Kidney glomerular epithelial cell (primary cell): ENCODE data around the gene SPP2.
A peak's percentile ranks its signal among the peaks of the same experiment; 100 is the strongest.

Experiments used
- DNase-seq: peaks from one replicate; lab custom pipeline; 2025; lab: John Stamatoyannopoulos, UW

Gene SPP2, protein sequence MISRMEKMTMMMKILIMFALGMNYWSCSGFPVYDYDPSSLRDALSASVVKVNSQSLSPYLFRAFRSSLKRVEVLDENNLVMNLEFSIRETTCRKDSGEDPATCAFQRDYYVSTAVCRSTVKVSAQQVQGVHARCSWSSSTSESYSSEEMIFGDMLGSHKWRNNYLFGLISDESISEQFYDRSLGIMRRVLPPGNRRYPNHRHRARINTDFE

DNA sequence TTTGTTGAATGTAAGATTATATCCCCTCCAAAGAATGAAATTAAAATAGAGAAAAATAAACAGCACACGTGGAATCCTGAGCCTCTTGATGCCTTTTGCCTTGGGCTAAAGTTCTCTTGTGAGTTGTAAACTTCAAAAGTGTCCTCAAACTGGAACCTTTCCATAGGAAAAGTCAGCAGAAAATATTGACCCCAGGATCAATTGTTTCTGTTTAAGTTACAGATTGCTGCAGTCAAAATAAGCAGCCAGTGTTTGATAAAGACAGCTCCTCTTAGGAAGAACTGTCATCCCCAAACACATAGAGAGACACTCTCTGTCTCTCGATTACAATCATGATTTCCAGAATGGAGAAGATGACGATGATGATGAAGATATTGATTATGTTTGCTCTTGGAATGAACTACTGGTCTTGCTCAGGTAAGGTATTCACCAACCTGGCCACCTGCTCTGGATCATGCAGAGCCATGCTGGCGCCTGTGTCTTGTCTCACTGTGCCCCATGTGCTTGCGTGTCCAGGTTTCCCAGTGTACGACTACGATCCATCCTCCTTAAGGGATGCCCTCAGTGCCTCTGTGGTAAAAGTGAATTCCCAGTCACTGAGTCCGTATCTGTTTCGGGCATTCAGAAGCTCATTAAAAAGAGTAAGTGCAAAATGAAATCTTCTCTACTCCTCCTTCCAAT is at the start of gene SPP2:
TSS of gene SPP2 (plus strand) at position 248 of the 681 bp plus-strand sequence. CDS start at position 333, 85 bp downstream.
- no peak for DNase-seq

DNA sequence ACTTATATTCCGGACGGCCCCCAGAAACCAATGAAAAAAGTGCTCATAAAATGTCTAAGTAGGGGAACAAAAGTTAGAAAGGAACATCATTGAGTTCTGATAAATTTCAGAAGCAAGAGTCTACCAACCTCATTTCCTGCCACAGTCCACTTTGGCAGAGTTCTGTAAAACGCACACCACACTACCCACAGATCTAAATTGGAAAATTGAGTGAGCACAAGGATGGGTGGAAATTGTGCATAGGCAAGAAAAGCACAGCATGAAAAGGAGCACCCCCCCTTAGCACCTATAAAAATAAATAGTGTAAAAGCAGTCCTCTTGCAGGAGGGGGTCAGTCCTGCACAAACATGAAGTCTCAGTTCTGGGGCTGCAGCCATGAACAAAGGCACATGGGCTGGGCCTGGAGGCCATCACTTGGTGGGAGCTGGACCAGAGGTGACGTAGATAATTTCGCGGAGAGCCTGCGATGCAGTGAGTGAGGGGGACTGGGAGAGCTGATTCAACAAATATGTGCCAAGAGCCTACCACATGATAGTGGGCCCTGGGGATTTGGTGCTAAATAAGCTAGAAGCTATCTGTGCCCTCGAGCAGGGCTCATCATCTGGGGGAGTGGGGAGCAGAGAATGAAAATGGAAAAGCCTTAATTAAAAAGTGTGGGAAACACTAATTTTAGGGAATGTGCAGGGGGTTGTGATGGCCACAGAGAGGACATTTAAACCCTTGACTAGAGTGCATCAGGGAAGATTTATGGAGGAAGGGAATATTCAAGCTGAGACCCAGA is 48.9 kb upstream of the SPP2 start:
- DNase-seq: no peak

DNA sequence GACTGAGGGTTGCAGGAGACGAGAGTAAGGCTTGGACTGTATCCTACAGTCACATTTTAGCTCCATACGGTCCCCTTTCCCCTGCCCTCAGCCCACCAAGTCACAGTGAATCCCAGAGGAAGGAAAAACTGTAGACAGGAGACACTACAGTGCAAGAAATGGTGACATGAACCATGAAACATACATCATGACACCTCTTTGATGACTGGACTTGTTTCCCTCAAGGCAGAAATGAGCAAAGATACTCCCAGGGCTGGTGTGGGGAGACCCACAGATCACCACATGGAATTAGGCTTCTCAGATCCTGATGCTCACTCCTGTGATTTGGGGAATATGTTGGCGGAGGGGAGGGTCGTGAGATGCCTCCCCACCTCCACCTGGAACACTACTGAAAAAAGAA is 48.2 kb upstream of the SPP2 start:
- no peak for DNase-seq

DNA sequence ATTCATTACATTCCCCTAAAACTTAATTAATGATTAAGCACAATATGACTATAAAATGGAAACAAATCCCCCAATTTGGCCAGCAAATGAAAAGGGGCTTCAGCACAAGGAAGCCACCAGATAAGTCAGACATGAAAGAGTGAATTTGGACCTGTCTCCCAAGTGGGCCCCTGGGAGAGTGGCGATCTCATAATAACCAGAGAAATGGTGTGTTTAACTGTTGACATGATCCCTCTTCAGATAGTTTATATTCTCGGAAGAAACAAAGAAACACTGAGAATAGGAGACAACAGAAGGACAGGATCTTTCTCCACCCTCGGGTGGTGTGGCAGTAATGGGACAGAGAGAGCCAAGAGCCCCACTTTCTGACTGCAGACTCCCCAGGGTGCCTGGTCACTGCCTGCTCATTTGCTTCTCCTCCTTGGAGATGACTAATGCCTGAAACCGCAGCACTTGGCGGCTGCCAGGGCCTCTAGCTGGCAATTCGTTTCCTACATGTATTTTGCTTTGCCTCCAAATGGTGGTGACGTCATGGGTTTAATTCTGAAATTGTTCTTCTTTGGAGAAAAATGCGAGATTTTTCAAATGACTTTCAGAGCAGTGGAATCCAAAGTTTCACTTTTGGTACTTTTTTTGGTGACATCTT is 46.4 kb upstream of the SPP2 start:
- peak; percentile 66 for DNase-seq

DNA sequence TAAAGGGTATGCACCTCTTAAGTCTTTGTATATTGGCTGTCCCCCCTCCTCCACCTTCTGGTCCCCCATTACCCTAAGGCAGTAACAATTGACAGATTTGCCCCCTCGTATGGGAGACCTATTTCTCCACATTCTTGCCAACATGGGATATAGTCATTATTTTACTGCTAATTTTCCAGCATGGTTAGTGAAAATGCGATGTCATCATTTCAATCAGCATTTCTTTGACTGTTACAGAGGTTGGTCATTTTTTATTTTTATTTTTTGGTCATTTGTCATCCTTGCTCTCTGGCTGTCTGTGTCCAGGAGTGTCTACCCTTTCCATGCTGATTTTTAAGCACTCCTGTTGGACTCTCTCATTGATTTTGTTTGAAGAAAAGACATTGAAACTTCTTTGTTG is 45.4 kb upstream of the SPP2 start:
- no peak for DNase-seq

DNA sequence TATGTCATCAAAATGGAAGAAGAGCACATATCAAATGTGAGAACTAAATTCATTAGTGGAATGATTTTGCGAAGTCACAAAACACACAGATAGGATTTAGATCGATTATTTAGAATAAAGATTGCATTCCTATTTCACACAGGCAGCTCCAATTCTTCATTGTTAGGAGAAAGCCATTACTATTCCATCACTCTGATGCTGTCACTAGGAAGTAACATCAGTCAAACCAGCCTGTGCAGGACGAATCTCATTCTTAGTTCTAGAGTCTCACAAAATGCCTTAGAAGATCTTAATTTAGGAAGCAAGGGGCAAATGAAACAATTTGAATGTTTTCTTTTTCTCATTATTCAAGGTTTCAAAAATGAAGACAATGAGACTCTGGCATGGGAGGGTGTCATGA is 44.0 kb upstream of the SPP2 start:
- DNase-seq: no peak

DNA sequence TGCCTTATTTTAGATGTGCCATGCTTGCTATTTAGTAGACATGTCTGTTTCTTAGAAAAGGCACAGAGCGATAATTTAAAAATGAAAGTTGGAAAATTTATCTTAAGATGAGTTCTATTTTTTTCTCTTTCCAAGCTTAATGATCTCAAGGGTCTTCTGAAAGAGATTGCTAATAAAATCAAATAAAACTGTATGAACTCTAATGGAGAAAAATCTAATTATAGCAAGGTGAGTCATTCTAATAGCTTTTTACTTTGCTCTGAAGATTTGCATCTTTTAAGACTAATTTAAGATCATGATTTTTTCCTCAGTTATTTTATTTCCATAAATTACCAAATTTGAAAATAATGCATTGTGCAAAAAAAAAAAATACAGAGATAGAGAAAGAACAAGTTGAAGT is 36.1 kb upstream of the SPP2 start:
- DNase-seq: no peak

DNA sequence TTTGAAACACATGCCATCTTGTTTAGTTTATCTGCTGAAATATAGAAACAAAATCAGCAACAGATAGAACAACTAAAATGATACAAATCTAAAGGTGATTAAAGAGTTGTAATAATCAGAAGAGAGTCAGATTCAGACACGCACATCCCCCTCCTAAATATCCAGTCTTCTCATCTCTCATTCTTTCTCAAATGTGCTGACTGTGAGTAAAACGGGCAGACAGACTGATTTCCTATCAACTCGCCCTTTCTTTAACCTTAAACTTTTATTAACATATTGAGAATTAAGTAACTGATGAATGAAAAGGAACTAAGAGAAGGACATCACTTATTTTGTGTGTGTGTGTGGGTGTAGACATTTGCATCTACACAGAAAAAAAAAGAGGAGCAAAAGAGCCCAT is 34.6 kb upstream of the SPP2 start:
- no peak for DNase-seq

DNA sequence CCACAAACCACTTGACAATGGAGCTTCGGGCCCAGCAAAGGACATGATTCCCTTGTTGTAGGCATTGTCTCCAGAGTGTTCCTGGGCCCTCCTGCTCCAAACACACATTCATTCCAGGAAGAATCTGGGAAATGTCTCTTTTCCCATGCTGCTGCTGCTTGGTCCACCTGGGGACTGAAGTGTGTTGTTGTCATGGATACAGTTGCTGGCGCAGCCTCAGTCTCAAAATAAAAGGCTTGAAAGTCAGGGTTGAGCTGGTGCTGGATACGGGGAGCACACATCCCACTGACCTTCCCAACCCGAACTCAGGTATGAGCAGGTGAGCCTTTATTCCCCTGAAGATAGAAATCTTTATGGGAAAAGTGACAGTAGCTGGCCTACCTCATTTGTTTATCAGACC is 30.6 kb upstream of the SPP2 start:
- no peak for DNase-seq

DNA sequence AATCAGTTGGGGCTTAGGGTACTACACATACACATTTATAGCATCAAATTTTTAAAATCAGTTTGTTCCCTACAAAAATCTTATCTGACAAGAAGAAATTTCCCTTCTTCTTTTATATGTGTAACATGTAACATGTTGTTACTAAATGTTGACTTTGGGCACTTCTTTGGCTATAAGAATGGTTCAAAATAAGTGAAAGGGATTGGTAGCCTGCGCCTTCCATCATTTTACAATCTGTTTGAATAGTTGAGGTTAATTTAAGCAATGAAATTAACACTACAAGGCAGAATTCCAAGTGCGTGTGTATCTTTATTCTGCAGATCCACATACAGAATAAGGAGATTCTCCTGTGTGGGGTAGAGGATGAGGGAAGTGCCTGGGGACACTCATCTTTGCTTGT is 30.2 kb upstream of the SPP2 start:
- DNase-seq: no peak

DNA sequence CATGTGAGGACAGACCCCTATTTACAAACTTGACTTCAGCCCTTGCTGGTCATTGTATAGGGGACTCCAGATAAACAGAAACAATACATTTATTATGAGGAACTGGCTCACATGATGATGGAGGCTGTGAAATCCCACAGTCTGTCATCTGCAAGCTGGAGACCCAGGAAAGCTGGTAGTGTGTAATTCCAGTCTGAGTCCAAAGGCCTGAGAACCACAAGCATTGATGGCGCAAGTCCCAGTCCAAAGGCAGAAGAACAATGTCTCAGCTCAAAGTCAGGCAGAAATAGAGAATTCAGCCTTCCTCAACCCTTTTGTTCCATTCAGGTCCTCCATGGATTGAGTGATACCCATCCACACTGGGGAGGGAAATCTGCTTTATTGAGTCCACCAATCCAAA is 28.1 kb upstream of the SPP2 start:
- DNase-seq: no peak

DNA sequence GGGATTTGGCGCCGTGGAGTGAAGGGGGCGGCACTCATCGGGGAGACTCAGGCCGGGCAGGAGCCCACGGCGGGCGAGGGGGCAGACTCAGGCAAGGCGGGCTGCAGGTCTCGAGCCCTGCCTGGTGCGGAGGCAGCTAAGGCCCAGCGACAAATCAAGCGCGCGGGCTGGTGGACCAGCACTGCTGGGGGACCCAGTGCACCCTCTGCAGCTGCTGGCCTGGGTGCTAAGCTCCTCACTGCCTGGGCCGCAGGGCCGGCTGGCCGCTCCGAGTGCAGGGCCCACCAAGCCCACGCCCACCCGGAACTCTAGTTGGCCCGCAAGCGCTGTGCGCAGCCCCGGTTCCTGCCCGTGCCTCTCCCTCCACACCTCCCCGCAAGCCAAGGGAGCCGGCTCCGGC is 26.2 kb upstream of the SPP2 start:
- DNase-seq: no peak

DNA sequence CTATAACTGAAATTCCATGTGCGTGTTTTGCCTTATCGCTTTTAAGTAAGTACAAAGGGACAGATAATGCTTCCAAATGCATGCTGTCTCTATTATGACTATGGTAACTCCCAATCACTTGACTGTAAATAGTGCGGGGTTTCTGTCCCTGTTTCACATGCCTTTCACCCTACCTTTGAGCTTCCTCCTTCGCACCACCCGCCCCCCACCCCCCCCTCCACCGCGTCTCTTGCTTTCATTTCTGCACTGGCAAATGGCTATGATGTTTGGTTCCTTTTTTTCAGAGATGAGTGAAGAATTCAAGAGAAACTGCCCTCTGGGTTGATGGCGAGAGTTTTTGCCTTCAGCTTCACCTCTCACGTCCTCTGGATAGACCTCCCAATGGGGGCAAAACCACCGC is 25.0 kb upstream of the SPP2 start:
- no peak for DNase-seq

DNA sequence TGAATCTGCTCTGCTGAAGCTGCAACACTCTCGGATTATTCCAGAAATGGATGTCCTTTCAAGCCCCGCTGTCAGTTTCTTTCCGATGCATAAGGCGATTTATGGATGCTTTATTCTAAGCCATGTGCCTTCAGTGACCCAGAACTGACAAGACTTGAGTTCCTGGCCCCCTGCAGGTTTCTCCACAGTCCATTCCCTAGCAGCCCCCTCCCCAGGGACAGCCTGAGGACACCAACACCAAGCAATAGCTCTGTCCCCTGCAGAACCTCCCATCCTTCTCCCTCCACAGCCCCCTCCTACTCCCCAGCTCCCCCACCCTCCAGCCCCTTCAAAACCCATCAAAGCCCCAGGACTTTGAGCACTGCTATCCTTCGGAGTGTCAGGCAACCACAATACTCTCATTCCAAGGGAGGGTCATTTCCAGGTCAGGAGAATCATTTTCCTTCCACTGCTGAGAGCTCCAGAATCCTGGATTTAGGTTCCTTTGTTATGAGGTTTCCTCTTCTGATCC is 24.6 kb upstream of the SPP2 start:
- peak; percentile 70 for DNase-seq

DNA sequence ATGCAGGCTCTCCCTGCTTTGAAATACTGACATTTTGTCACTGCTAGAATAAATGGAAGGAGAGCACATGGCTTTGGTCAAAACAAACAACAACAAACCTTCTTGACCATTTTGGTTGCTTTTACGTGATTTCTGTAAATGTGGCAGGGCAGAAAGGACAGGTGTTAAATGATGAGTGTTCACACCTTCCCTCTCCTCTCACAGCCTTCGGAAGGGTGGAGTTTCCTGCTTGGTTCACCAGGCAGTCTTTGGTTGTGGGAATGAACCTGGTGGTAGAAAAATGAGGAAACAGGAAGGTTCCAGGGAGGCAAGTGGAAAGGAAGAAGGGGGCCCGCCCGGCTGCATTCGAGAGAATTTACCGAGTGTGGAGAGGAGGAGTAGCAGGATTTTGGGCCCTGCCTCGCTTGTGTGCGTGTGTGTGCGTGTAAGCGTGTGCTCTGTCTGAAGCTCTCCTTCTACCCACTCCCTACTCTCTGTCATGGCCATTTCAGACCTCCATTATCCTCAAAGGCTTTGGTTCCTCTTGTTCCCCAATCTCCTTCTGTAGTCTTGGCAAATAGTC is 23.7 kb upstream of the SPP2 start:
- DNase-seq: no peak

DNA sequence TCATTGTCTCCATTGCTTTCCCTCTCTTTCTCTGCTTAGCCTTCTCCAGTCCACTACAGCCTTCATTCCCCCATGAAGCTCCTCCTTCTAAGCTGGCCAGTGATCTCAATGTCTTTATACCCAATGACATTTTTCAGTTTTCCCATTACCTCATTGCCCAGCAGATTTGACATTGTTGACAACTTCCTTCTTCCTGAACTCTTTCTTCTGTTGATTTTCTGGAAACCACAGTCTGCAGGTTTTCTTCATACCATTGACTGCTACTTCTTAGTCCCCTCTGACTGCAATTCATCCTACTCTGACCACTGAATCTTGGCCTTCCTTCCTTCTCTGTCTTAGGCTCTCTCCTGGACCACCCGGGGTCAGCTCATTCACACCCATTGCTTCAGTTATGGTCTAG is 22.9 kb upstream of the SPP2 start:
- DNase-seq: peak; percentile 27

DNA sequence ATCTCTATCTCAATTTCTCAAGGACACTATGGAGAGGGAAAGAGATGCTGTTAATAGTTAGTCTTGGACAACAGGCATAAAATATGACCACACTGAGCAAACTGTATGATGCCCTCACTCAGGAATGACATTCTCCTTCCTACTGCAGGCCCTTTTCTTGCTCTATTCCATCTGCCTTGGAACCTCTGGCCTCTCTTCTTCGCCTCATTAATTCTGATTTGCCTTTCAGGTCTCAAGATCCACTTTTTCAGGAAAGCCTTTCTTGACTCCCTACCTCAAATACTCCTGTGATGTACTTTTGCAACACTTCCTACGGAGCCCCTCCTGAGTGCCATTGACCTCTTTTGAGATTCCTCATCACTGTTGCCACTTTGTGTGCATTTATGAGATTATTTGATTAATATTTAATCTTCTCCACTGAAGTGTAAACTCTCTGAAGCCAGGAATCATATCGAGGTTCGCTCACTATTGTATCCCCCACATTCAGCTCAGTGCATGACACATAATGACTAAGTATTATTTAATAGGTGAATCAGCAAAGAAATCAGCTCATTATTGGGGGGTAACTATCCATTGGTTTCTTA is 21.3 kb upstream of the SPP2 start:
- peak; percentile 100 for DNase-seq

DNA sequence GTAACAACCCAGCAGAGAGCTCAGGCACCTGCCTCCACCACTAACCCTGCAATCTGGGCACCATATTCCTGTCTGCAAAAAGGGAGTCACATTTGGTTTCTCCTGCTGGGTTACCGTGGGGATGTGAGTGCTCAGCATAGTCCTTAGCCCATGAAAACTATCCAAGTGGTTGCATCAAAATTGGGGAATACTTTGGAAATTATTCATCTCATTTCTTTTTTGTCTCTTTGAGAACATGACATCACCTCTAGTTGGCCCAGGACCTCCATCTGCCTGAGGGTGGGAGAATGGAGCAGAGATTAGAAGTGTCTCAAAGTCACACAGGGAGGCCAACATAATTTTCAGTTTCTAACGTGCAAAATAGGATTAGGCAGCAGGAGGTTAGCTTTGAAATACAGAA is 19.3 kb upstream of the SPP2 start:
- DNase-seq: no peak

DNA sequence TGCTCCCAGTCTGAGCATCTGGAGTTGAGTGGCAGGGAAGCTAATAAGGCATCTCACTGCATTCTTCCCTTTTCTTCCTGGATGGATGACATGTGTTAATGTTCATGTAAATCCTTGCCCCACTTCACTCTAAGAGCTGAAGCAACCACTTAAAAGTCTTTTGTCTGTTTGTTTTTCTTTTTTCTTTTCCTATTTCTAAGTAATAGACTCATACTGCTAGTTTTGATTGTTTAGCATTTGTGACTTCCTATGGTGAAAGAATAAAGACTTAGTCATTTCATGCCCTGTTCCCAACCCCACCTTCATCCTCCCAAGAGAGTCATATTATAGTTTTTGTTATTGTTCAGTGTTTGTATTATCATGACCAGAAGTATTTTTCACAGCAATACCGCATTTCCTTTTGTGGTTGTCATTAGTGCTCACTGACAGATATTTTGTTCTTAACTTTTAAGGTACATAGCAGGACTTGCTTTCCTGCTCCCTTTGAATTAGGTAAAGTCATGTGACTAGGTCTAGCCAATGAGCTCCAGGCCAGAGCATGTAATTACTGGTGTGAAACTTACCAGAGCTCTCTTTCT is 18.1 kb upstream of the SPP2 start:
- peak; percentile 54 for DNase-seq

DNA sequence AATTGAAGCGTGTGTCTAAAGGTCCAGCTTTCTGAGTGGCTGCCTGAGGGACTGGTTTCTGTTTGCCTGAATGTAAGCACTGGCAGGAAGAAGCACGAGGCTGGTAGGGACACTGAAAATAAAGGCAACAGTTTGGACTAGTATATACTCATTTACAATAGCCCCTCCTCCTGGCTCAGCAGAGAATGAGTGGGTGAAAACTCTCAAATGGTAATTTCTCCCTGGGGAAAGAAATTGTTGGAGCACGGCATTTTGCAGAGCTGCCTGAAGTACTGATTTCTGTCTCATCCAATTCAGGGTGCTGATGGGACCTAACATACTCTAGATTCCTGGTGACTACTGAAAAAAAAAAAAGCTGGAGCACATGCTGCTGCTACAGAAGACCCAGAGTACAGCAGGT is 17.3 kb upstream of the SPP2 start:
- DNase-seq: peak; percentile 42

DNA sequence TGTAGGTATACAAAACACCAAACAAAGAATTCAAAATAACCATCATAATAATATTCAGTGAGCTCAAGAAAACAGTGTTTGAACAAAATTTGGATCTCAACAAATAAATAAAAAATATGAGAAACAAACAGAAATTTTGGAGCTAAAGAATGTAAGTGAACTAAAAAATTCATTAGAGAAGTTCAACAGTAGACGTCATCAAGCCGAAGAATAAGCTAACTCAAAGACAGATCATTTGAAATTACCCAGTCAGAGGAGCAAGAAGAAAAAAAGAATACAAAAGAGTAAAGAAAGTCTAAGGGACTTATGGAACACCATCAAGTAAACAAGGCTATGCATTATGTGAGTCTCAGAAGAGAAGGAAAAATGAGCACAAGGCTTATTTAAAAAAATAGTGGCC is 16.6 kb upstream of the SPP2 start:
- DNase-seq: no peak
